ENCODE measurements around the gene MSTO1. TPM values are rescaled to one million over a fixed set of nuclear protein-coding genes. Genes with fewer than 3 reads are reported as not detected.

Gene MSTO1
- polyA plus RNA-seq, 3 donors = 3.8 to 17.4 (median 4.8) TPM

- no peaks in the 10 kb centered on the region for H4K20me1 ChIP-seq (ENCODE audit: insufficient read depth, low read length)
- Mint-ChIP-seq H3K4me3 (peak overlapping the region in 1 of 2 donors; percentile 39), H3K27me3 (ENCODE audit: low read depth in 3 of 3) (peaks cover 5 to 7% (median 6%) of the 10 kb centered on the region in 3 donors), H3K27ac (peak overlapping the region; percentile 58 to 93 (median 83)), H3K36me3 (no peaks in the 10 kb centered on the region), H3K9me3 (peaks cover 9 to 31% (median 24%) of the 10 kb centered on the region in 7 donors), H3K4me1 (peaks cover 39% of the 10 kb centered on the region)
- peak overlapping the region; percentile 30 for H3K4me2 ChIP-seq (replicated peaks; ENCODE audit: extremely low read depth, low read length, poor library complexity, severe bottlenecking)
- H3K27ac ChIP-seq (ENCODE audit: low read depth in 1 of 2, low read length in 2 of 2) = peak overlapping the region; percentile 48 to 64
- intact Hi-C loops (cut with micrococcal nuclease) = no loop called here
- TF ChIP-seq CTCF (IDR thresholded peaks at IDR 0.05) = no peak
- H3K4me1 ChIP-seq (ENCODE audit: control insufficient read depth in 1 of 2, insufficient read depth in 2 of 2, low read length in 2 of 2) = peaks cover 41 to 47% of the 10 kb centered on the region in 2 donors
- WGBS (ENCODE audit: insufficient coverage) = 0% methylated on average over 3 of the region's 11 CpGs
- no peaks in the 10 kb centered on the region for H3K79me2 ChIP-seq (ENCODE audit: insufficient read depth, low read length)
- no peaks in the 10 kb centered on the region for H3K36me3 ChIP-seq (replicated peaks in 1 of 2; ENCODE audit: control insufficient read depth in 1 of 2, insufficient read depth in 2 of 2, low read length in 2 of 2)
- H3K9ac ChIP-seq (ENCODE audit: insufficient read depth, low read length, poor library complexity, severe bottlenecking) = no peak overlapping the region
- no peaks in the 10 kb centered on the region for H3K27me3 ChIP-seq (ENCODE audit: control insufficient read depth in 2 of 2, insufficient read depth in 2 of 2, low read length in 2 of 2)
- peak overlapping the region in 1 of 3 experiments; percentile 34 for H3K4me3 ChIP-seq (replicated peaks in 1 of 3; ENCODE audit: low read depth in 2 of 3, low read length in 3 of 3)
- DNase-seq = peak; percentile 57 to 99 (median 89)
- peaks cover 20 to 21% of the 10 kb centered on the region in 2 donors for H3K9me3 ChIP-seq (replicated peaks in 1 of 2; ENCODE audit: control insufficient read depth in 1 of 2, insufficient read depth in 1 of 2, low read length in 2 of 2)
- H2AFZ ChIP-seq (ENCODE audit: insufficient read depth, low read depth, low read length, poor library complexity, severe bottlenecking) = no peak overlapping the region
Observed at GRCh38 chr1:155648207-155649147, 38.5 kb downstream of the MSTO1 start.

DNA sequence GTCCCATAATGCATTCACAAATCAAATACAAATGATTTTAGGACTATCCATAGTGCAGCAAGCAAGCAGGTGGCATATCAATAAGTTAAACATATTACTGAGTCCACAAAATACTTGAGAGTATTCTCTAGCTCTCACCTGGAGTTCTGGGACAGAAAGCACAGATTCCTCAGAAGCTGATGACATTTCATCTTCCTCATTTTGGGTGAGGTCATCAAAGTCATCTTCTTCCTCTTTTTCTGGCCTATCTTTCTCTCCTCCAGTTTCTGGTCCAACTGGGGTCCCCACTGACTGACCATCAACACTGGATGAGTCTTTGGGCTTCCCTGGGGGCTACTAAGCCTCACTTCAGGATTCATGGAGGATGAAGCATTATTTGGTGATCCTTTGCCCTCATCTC is 39.7 kb downstream of the MSTO1 start:
- H3K4me3 ChIP-seq (replicated peaks in 1 of 3; ENCODE audit: low read depth in 2 of 3, low read length in 3 of 3) = peak overlapping the region in 1 of 3 experiments; percentile 44
- H2AFZ ChIP-seq (ENCODE audit: insufficient read depth, low read depth, low read length, poor library complexity, severe bottlenecking) = no peak overlapping the region
- H3K9me3 ChIP-seq (replicated peaks in 1 of 2; ENCODE audit: control insufficient read depth in 1 of 2, insufficient read depth in 1 of 2, low read length in 2 of 2) = peaks cover 16 to 18% of the 10 kb centered on the region in 2 donors
- no peaks in the 10 kb centered on the region for H3K79me2 ChIP-seq (ENCODE audit: insufficient read depth, low read length)
- Mint-ChIP-seq H3K27ac (peak overlapping the region; percentile 22 to 93 (median 87)), H3K4me1 (peaks cover 39% of the 10 kb centered on the region), H3K4me3 (no peak overlapping the region), H3K9me3 (peaks cover 8 to 24% (median 19%) of the 10 kb centered on the region in 7 donors), H3K36me3 (no peaks in the 10 kb centered on the region), H3K27me3 (ENCODE audit: low read depth in 3 of 3) (peaks cover 6 to 7% (median 6%) of the 10 kb centered on the region in 3 donors)
- H4K20me1 ChIP-seq (ENCODE audit: insufficient read depth, low read length) = no peaks in the 10 kb centered on the region
- H3K4me1 ChIP-seq (ENCODE audit: control insufficient read depth in 1 of 2, insufficient read depth in 2 of 2, low read length in 2 of 2) = peaks cover 41 to 47% of the 10 kb centered on the region in 2 donors
- peak; percentile 51 to 87 (median 76) for DNase-seq
- no peak overlapping the region for H3K9ac ChIP-seq (ENCODE audit: insufficient read depth, low read length, poor library complexity, severe bottlenecking)
- TF ChIP-seq CTCF (IDR thresholded peaks at IDR 0.05) = no peak
- peak overlapping the region in 1 of 2 donors; percentile 81 for H3K27ac ChIP-seq (ENCODE audit: low read depth in 1 of 2, low read length in 2 of 2)
- H3K36me3 ChIP-seq (replicated peaks in 1 of 2; ENCODE audit: control insufficient read depth in 1 of 2, insufficient read depth in 2 of 2, low read length in 2 of 2) = no peaks in the 10 kb centered on the region
- no peak overlapping the region for H3K4me2 ChIP-seq (replicated peaks; ENCODE audit: extremely low read depth, low read length, poor library complexity, severe bottlenecking)
- intact Hi-C loops (cut with micrococcal nuclease) = no loop called here
- H3K27me3 ChIP-seq (ENCODE audit: control insufficient read depth in 2 of 2, insufficient read depth in 2 of 2, low read length in 2 of 2) = peaks cover 0 to 3% of the 10 kb centered on the region in 2 donors

Measured in CD14-positive monocyte (primary cell).